Measurements from ENCODE around the gene PTPRH.

- no peak for TF ChIP-seq CTCF (IDR thresholded peaks at IDR 0.05 in 8 of 11, conservative IDR thresholded peaks at IDR 0.05 in 3 of 11)
- no peak for TF ChIP-seq POLR2AphosphoS5 (IDR thresholded peaks at IDR 0.05)
Observed at GRCh38 chr19:55147545-55148251, 61.6 kb downstream of the PTPRH start.

Data from spleen (tissue), 7 donors.